ENCODE data around the gene TCF4.
A peak's percentile ranks its signal among the peaks of the same experiment; 100 is the strongest.

TCF4 gene

DNA sequence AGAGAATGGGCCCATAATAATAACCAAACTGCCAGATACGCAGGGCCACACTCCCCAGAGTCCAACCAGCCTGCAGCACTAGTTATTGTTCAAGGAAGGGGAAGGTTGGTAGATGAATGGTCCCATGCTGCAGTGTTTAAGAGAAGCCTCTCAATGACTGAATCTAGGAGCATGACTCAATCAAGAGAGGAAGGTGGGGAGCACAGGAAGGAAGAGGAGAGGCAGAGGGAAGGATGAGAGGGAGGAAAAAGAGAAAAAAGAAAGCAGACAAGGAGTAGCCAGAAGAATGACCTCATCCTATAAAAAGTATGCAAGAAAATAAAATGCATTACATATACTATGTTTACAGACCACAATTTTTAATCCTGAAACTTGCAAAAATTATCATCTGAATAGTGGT lies 174.5 kb downstream of the TCF4 start:
- no peaks in the 10 kb centered on the region for H3K36me3 ChIP-seq (ENCODE audit: control insufficient read depth in 2 of 2, insufficient read depth in 1 of 2, low read length in 2 of 2)
- ChIA-PET CTCF (interaction anchor here (1.8 to 4.0 kb wide), 4 partner anchors 14 to 369 kb away, joined by 5 to 51 read pairs (median 24); no protein-coding TSS in a partner anchor), POLR2A (no interaction called here)
- H3K4me3 ChIP-seq (ENCODE audit: low read depth, low read length) = no peak overlapping the region
- H3K4me1 ChIP-seq (ENCODE audit: control insufficient read depth, insufficient read depth, low read length) = 0 out of 2 replicates have a peak, but pooled peaks cover under 1% of the 10 kb centered on the region
- no peak overlapping the region for H3K27ac ChIP-seq (ENCODE audit: extremely low read depth, low read depth, low read length)
- H3K9me3 ChIP-seq (ENCODE audit: control insufficient read depth, insufficient read depth, low read depth, low read length) = no peaks in the 10 kb centered on the region
- no peak for TF ChIP-seq ZNF776 (tag by site-specific recombination; IDR thresholded peaks at IDR 0.05; ENCODE audit: borderline replicate concordance)
- TF ChIP-seq, protein P1, sequence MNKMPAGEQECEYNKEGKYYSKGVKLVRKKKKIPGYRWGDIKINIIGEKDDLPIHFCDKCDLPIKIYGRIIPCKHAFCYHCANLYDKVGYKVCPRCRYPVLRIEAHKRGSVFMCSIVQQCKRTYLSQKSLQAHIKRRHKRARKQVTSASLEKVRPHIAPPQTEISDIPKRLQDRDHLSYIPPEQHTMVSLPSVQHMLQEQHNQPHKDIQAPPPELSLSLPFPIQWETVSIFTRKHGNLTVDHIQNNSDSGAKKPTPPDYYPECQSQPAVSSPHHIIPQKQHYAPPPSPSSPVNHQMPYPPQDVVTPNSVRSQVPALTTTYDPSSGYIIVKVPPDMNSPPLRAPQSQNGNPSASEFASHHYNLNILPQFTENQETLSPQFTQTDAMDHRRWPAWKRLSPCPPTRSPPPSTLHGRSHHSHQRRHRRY (tag by site-specific recombination; IDR thresholded peaks at IDR 0.05) = no peak
- TF ChIP-seq, protein P2, sequence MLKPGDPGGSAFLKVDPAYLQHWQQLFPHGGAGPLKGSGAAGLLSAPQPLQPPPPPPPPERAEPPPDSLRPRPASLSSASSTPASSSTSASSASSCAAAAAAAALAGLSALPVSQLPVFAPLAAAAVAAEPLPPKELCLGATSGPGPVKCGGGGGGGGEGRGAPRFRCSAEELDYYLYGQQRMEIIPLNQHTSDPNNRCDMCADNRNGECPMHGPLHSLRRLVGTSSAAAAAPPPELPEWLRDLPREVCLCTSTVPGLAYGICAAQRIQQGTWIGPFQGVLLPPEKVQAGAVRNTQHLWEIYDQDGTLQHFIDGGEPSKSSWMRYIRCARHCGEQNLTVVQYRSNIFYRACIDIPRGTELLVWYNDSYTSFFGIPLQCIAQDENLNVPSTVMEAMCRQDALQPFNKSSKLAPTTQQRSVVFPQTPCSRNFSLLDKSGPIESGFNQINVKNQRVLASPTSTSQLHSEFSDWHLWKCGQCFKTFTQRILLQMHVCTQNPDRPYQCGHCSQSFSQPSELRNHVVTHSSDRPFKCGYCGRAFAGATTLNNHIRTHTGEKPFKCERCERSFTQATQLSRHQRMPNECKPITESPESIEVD (tag by site-specific recombination; IDR thresholded peaks at IDR 0.05) = no peak
- TF ChIP-seq, protein P3, sequence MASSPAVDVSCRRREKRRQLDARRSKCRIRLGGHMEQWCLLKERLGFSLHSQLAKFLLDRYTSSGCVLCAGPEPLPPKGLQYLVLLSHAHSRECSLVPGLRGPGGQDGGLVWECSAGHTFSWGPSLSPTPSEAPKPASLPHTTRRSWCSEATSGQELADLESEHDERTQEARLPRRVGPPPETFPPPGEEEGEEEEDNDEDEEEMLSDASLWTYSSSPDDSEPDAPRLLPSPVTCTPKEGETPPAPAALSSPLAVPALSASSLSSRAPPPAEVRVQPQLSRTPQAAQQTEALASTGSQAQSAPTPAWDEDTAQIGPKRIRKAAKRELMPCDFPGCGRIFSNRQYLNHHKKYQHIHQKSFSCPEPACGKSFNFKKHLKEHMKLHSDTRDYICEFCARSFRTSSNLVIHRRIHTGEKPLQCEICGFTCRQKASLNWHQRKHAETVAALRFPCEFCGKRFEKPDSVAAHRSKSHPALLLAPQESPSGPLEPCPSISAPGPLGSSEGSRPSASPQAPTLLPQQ (tag by site-specific recombination; IDR thresholded peaks at IDR 0.05) = no peak
- TF ChIP-seq ZFHX2 (tag by site-specific recombination; conservative IDR thresholded peaks at IDR 0.05) = 0 out of 2 replicates have a peak, but pooled peaks have one; percentile 9
- TF ChIP-seq, protein P4, sequence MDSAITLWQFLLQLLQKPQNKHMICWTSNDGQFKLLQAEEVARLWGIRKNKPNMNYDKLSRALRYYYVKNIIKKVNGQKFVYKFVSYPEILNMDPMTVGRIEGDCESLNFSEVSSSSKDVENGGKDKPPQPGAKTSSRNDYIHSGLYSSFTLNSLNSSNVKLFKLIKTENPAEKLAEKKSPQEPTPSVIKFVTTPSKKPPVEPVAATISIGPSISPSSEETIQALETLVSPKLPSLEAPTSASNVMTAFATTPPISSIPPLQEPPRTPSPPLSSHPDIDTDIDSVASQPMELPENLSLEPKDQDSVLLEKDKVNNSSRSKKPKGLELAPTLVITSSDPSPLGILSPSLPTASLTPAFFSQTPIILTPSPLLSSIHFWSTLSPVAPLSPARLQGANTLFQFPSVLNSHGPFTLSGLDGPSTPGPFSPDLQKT (IDR thresholded peaks at IDR 0.05; ENCODE audit: borderline replicate concordance, low read depth, low read length) = no peak
- no peak for TF ChIP-seq SP7 (tag by site-specific recombination; IDR thresholded peaks at IDR 0.05)
- TF ChIP-seq ZNF48 (tag by site-specific recombination; IDR thresholded peaks at IDR 0.05) = no peak
- no peak for TF ChIP-seq ZNF707 (tag by site-specific recombination; IDR thresholded peaks at IDR 0.05)
- no peak for TF ChIP-seq ZNF239 (tag by site-specific recombination; IDR thresholded peaks at IDR 0.05)
- no peak for TF ChIP-seq ZFP41 (tag by site-specific recombination; IDR thresholded peaks at IDR 0.05; ENCODE audit: borderline replicate concordance)
- TF ChIP-seq IKZF3 (tag by site-specific recombination; IDR thresholded peaks at IDR 0.05) = no peak
- TF ChIP-seq PRDM1 (tag by site-specific recombination; IDR thresholded peaks at IDR 0.05) = peak; percentile 47; the same call in 1 of the 2 replicates
- TF ChIP-seq ZIC2 (tag by site-specific recombination; IDR thresholded peaks at IDR 0.05) = no peak
- TF ChIP-seq MZF1 (tag by site-specific recombination; IDR thresholded peaks at IDR 0.05; ENCODE audit: borderline replicate concordance) = no peak
- TF ChIP-seq ZNF621 (tag by site-specific recombination; IDR thresholded peaks at IDR 0.05) = no peak
- TF ChIP-seq ZBTB1 (tag by site-specific recombination; IDR thresholded peaks at IDR 0.05) = no peak
- 0 out of 2 replicates have a peak, but pooled peaks have one; percentile 11 for TF ChIP-seq ZNF366 (tag by site-specific recombination; conservative IDR thresholded peaks at IDR 0.05)
- TF ChIP-seq, protein P5, sequence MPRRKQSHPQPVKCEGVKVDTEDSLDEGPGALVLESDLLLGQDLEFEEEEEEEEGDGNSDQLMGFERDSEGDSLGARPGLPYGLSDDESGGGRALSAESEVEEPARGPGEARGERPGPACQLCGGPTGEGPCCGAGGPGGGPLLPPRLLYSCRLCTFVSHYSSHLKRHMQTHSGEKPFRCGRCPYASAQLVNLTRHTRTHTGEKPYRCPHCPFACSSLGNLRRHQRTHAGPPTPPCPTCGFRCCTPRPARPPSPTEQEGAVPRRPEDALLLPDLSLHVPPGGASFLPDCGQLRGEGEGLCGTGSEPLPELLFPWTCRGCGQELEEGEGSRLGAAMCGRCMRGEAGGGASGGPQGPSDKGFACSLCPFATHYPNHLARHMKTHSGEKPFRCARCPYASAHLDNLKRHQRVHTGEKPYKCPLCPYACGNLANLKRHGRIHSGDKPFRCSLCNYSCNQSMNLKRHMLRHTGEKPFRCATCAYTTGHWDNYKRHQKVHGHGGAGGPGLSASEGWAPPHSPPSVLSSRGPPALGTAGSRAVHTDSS (tag by site-specific recombination; IDR thresholded peaks at IDR 0.05) = 0 out of 2 replicates have a peak, but pooled peaks have one; percentile 1
- no peak for TF ChIP-seq ZNF658 (tag by site-specific recombination; IDR thresholded peaks at IDR 0.05)
- TF ChIP-seq RBAK (tag by site-specific recombination; IDR thresholded peaks at IDR 0.05) = no peak
- TF ChIP-seq, protein P6, sequence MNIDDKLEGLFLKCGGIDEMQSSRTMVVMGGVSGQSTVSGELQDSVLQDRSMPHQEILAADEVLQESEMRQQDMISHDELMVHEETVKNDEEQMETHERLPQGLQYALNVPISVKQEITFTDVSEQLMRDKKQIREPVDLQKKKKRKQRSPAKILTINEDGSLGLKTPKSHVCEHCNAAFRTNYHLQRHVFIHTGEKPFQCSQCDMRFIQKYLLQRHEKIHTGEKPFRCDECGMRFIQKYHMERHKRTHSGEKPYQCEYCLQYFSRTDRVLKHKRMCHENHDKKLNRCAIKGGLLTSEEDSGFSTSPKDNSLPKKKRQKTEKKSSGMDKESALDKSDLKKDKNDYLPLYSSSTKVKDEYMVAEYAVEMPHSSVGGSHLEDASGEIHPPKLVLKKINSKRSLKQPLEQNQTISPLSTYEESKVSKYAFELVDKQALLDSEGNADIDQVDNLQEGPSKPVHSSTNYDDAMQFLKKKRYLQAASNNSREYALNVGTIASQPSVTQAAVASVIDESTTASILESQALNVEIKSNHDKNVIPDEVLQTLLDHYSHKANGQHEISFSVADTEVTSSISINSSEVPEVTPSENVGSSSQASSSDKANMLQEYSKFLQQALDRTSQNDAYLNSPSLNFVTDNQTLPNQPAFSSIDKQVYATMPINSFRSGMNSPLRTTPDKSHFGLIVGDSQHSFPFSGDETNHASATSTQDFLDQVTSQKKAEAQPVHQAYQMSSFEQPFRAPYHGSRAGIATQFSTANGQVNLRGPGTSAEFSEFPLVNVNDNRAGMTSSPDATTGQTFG (tag by site-specific recombination; IDR thresholded peaks at IDR 0.05; ENCODE audit: borderline replicate concordance) = no peak
- no peak for TF ChIP-seq ZNF530 (tag by site-specific recombination; IDR thresholded peaks at IDR 0.05; ENCODE audit: low read depth)
- TF ChIP-seq, protein P7, sequence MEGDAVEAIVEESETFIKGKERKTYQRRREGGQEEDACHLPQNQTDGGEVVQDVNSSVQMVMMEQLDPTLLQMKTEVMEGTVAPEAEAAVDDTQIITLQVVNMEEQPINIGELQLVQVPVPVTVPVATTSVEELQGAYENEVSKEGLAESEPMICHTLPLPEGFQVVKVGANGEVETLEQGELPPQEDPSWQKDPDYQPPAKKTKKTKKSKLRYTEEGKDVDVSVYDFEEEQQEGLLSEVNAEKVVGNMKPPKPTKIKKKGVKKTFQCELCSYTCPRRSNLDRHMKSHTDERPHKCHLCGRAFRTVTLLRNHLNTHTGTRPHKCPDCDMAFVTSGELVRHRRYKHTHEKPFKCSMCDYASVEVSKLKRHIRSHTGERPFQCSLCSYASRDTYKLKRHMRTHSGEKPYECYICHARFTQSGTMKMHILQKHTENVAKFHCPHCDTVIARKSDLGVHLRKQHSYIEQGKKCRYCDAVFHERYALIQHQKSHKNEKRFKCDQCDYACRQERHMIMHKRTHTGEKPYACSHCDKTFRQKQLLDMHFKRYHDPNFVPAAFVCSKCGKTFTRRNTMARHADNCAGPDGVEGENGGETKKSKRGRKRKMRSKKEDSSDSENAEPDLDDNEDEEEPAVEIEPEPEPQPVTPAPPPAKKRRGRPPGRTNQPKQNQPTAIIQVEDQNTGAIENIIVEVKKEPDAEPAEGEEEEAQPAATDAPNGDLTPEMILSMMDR (tag by site-specific recombination; IDR thresholded peaks at IDR 0.05) = no peak
- TF ChIP-seq KLF1 (tag by site-specific recombination; IDR thresholded peaks at IDR 0.05) = no peak
- TF ChIP-seq ZNF311 (tag by site-specific recombination; IDR thresholded peaks at IDR 0.05; ENCODE audit: borderline replicate concordance) = no peak
